K562 (cell line): ENCODE measurements around the gene COG4. TPM values are rescaled to one million over a fixed set of nuclear protein-coding genes. Genes with fewer than 3 reads are reported as not detected.
A peak's percentile ranks its signal among the peaks of the same experiment; 100 is the strongest.

Experiments
- ATAC-seq: fragments of 200-7000 bp; cut with Tn5 transposase; 3 replicates; pipeline ENCODE4 v1.9.1; 2020; ENCODE audit warnings: moderate library complexity
- BruUV-seq: library from RNA; stranded (reverse); fragments of 400-500 nt; replicated peaks from 2 replicates; lab custom pipeline; 2021; lab: Mats Ljungman, UMichigan
- CTCF ChIA-PET: fragments of 300-600 bp; formaldehyde crosslinking; extraction: SDS; loops from one replicate; lab custom pipeline; 2021; ENCODE audit warnings: low intra/inter-chr PET ratio; lab: Yijun Ruan, JAX
- POLR2A ChIA-PET: fragments of 300-600, 350-650 bp; sonication (Branson Sonifier 250); formaldehyde crosslinking; extraction: SDS; loops from one replicate; lab custom pipeline; 2021; ENCODE audit warnings: antibody characterized with exemption, inconsistent platforms; lab: Yijun Ruan, JAX
- DNase-seq, 4 experiments: peaks; one replicate each; pipeline versions ENCODE4 v3.0.0 to v3.0.0-alpha.2; 2011 to 2018; ENCODE audit warnings: low spot score in 3 of 4, mixed read lengths in 3 of 4; ENCODE audit errors: extremely low read depth in 1 of 4
- FAIRE-seq: peaks from 2 replicates; lab custom pipeline; 2011; peaks lifted over from hg19 to GRCh38; lab: Jason Lieb, UNC
- H2AFZ ChIP-seq: 2 replicates; pipeline ENCODE4 v1.6.0; 2011; ENCODE audit warnings: low read depth, low read length, control low read depth, inconsistent platforms
- H3K27ac ChIP-seq: fragments of 200-600 bp; 3 replicates; pipeline ENCODE4 v1.8.0; 2011; ENCODE audit warnings: low read depth, mild to moderate bottlenecking, control low read depth, inconsistent platforms, low read length, moderate library complexity, mixed read lengths; ENCODE audit errors: extremely low read depth
- H3K27me3 ChIP-seq, 2 experiments: fragments of 300-600 bp in 1 of 2; 2 replicates in 1 of 2; 3 replicates in 1 of 2; pipeline versions ENCODE4 v1.6.0 to v1.8.0; 2011; ENCODE audit warnings: inconsistent platforms in 2 of 2, low read length in 2 of 2, mild to moderate bottlenecking in 1 of 2, mixed read lengths in 1 of 2, moderate library complexity in 1 of 2; ENCODE audit not compliant: control insufficient read depth in 2 of 2, insufficient read depth in 2 of 2
- H3K36me3 ChIP-seq: fragments of 300-600 bp; 3 replicates; pipeline ENCODE4 v1.8.0; 2011; ENCODE audit warnings: mild to moderate bottlenecking, low read length, inconsistent platforms; ENCODE audit not compliant: control insufficient read depth, insufficient read depth
- H3K4me1 ChIP-seq, 2 experiments: fragments of 200-600 bp in 1 of 2; replicated peaks in 1 of 2; 2 replicates in 1 of 2; 3 replicates in 1 of 2; pipeline versions ENCODE4 v1.5.1 to v1.8.0; 2011; ENCODE audit warnings: inconsistent platforms in 2 of 2, low read length in 2 of 2, mild to moderate bottlenecking in 1 of 2, mixed read lengths in 1 of 2, moderate library complexity in 1 of 2; ENCODE audit not compliant: control insufficient read depth in 2 of 2, insufficient read depth in 2 of 2
- H3K4me2 ChIP-seq: 2 replicates; pipeline ENCODE4 v1.6.1; 2011; ENCODE audit warnings: low read length, control low read depth, inconsistent platforms, mixed read lengths; ENCODE audit not compliant: insufficient read depth
- H3K4me3 ChIP-seq: fragments of 200-600 bp; sonication (generic), shearing (Covaris generic); 2 replicates; pipeline ENCODE4 v1.5.1; 2016; ENCODE audit warnings: control low read depth, inconsistent platforms
- H3K79me2 ChIP-seq: fragments of 200-600 bp; 3 replicates; pipeline ENCODE4 v1.8.0; 2011; ENCODE audit warnings: low read length, inconsistent platforms; ENCODE audit not compliant: control insufficient read depth, insufficient read depth
- H3K9ac ChIP-seq, 2 experiments: 2 replicates each; pipeline versions ENCODE4 v1.6.0 to v1.6.1; 2011; ENCODE audit warnings: low read depth in 2 of 2, low read length in 2 of 2, control low read depth in 1 of 2, inconsistent platforms in 1 of 2, mild to moderate bottlenecking in 1 of 2, mixed read lengths in 1 of 2; ENCODE audit not compliant: insufficient read depth in 1 of 2
- H3K9me1 ChIP-seq: one replicate; pipeline ENCODE4 v1.6.0; 2011; ENCODE audit warnings: inconsistent platforms, mild to moderate bottlenecking, low read length, moderate library complexity; ENCODE audit not compliant: control insufficient read depth, insufficient read depth
- H3K9me3 ChIP-seq: replicated peaks from 2 replicates; pipeline ENCODE4 v1.5.1; 2011; ENCODE audit warnings: low read depth, low read length, inconsistent platforms; ENCODE audit not compliant: control insufficient read depth, insufficient read depth
- H4K20me1 ChIP-seq: replicated peaks from 2 replicates; pipeline ENCODE4 v1.6.1; 2011; ENCODE audit warnings: low read length, inconsistent platforms, mixed read lengths; ENCODE audit not compliant: control insufficient read depth, insufficient read depth
- POLR3A ChIP-seq: IDR thresholded peaks from 2 replicates; pipeline ENCODE4 v1.6.1; 2011; ENCODE audit warnings: borderline replicate concordance, mild to moderate bottlenecking, moderate library complexity; ENCODE audit not compliant: insufficient read length, insufficient read depth; ENCODE audit errors: extremely low read depth
- PRMT5 ChIP-seq: sonication (generic); formaldehyde crosslinking; IDR thresholded peaks from 2 replicates; pipeline ENCODE4 v1.5.0; 2020; ENCODE audit warnings: missing genetic modification reagents
- RBBP5 ChIP-seq: fragments of 200-600 bp; sonication (generic); IDR thresholded peaks from 2 replicates; pipeline ENCODE4 v1.6.1; 2012; ENCODE audit warnings: borderline replicate concordance, mild to moderate bottlenecking, low read length, control low read depth, inconsistent platforms; ENCODE audit not compliant: insufficient read depth, poor library complexity, severe bottlenecking
- SMARCB1 ChIP-seq: IDR thresholded peaks from 2 replicates; pipeline ENCODE4 v1.6.1; 2011; ENCODE audit warnings: improper control_type of control experiment, low read depth; ENCODE audit not compliant: insufficient read length
- SOX6 ChIP-seq: fragments of 450-650 bp; IDR thresholded peaks from 2 replicates; pipeline ENCODE4 v1.6.1; 2014; ENCODE audit warnings: mild to moderate bottlenecking
- SREBF2 ChIP-seq: sonication (generic); formaldehyde crosslinking; IDR thresholded peaks from 2 replicates; pipeline ENCODE4 v1.4.0; 2020; ENCODE audit warnings: mild to moderate bottlenecking, missing genetic modification reagents
- SRSF1 ChIP-seq: fragments of 200-400 bp; formaldehyde crosslinking; IDR thresholded peaks from 2 replicates; pipeline ENCODE4 v1.6.1; 2017; ENCODE audit warnings: mild to moderate bottlenecking, low read depth, low read length, moderate library complexity
- ZBTB7A ChIP-seq: IDR thresholded peaks from 2 replicates; pipeline ENCODE4 v1.6.1; 2011; ENCODE audit warnings: low read depth, mild to moderate bottlenecking, low read length, moderate library complexity, borderline replicate concordance; ENCODE audit not compliant: control insufficient read depth
- ZNF263 ChIP-seq: sonication (generic); formaldehyde crosslinking; IDR thresholded peaks from 2 replicates; pipeline ENCODE4 v1.8.0; 2022; ENCODE audit warnings: mild to moderate bottlenecking, missing genetic modification reagents, borderline replicate concordance
- ZNF354B ChIP-seq: fragments of 250-450 bp; sonication (Bioruptor Pico); IDR thresholded peaks from 2 replicates; pipeline ENCODE4 v1.4.0; 2020
- WGBS: fragments of 100-300 bp; shearing (Covaris generic); methylation state at CpG from one replicate; pipeline ENCODE4 v1.1.6; 2016; ENCODE audit warnings: low coverage, mixed read lengths; ENCODE audit not compliant: insufficient coverage; ENCODE audit errors: missing lambda C conversion rate; 5-methylcytosine and 5-hydroxymethylcytosine counted together
- in situ Hi-C: fragments of 300-500 bp; cut with MboI; formaldehyde crosslinking; loops from 4 replicates; pipeline ENCODE4 v1.15.0; 2018; ENCODE audit warnings: inconsistent platforms, mixed read lengths
- intact Hi-C: fragments of 100-400 bp; cut with micrococcal nuclease; formaldehyde crosslinking; loops from 2 replicates; pipeline ENCODE4 v1.14.2; 2022
- polyA plus RNA-seq, 8 experiments: library from polyadenylated mRNA; depleted of rRNA in 4 of 8; stranded (reverse) in 5 of 8; unstranded in 3 of 8; fragments of >200 nt; fragmentation: Nextera tagmentation in 2 of 8; fragmentation: Illumina TruSeq in 1 of 8; extraction: Ambion mirVana in 2 of 8; extraction: Trizol in 1 of 8; gene quantifications; 2 replicates each; pipeline versions ENCODE4 v1.2.1 to v1.2.3, GENCODE V29; 2011 to 2014; ENCODE audit warnings: inconsistent platforms in 1 of 8, missing spikeins in 1 of 8
- total RNA-seq, 7 experiments: library from RNA; depleted of rRNA in 6 of 7; stranded (reverse); fragments of >200 nt in 6 of 7; fragmentation: Illumina TruSeq in 2 of 7; extraction: Trizol in 2 of 7; gene quantifications; 2 replicates each; pipeline versions ENCODE4 v1.2.1 to v1.2.3, GENCODE V29; 2011 to 2021; ENCODE audit warnings: low replicate concordance in 1 of 7
- TF ChIP-seq, protein P1 (sequence below): fragments of 450-650 bp; conservative IDR thresholded peaks from 2 replicates; pipeline ENCODE4 v1.6.1; 2016; ENCODE audit warnings: missing genetic modification characterization, low read depth, mild to moderate bottlenecking, control low read depth, missing compliant biosample characterization
- TF ChIP-seq, protein P2 (sequence below): sonication (generic); formaldehyde crosslinking; IDR thresholded peaks from 2 replicates; pipeline ENCODE4 v1.8.0; 2022; ENCODE audit warnings: mild to moderate bottlenecking, missing genetic modification reagents

Gene COG4
- total and polyA plus RNA-seq, 9 of the 15 experiments (the other 6 are each of a cell fraction or from before 2014, with no cell fraction given) = 13.7 to 73.9 (median 44.2) TPM

DNA sequence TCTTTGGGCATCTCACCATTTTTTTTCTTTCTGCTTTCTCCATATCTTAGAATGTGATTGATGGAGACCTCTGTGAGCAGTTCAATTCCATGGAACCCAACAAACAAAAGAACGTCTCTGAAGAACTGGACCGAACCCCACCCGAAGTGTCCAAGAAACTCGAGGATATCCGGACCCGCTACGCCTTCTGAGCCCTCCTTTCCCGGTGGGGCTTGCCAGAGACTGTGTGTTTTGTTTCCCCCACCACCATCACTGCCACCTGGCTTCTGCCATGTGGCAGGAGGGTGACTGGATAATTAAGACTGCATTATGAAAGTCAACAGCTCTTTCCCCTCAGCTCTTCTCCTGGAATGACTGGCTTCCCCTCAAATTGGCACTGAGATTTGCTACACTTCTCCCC is 48.3 kb upstream of the COG4 start:
- Histone ChIP-seq H3K27ac (no peak overlapping the region), H3K4me1 (no peaks in the 10 kb centered on the region; a peak in 1 of 5 replicates), H3K9ac (no peak overlapping the region), H3K4me2 (no peak overlapping the region), H3K79me2 (no peaks in the 10 kb centered on the region), H2AFZ (no peak overlapping the region), H3K36me3 (peaks cover 82% of the 10 kb centered on the region), H3K4me3 (no peak overlapping the region), H3K9me3 (no peaks in the 10 kb centered on the region), H3K27me3 (no peaks in the 10 kb centered on the region), H4K20me1 (peaks cover 24% of the 10 kb centered on the region), H3K9me1 (no peaks in the 10 kb centered on the region)
- in situ Hi-C loops = no loop called here
- 95% methylated on average over 8 of the region's 8 CpGs for WGBS
- ATAC-seq (no peak), DNase-seq (no peak), FAIRE-seq (no peak)
- intact Hi-C loops = loop anchor here (5.0 kb wide), 1 partner anchor 34 kb away; no protein-coding TSS in a partner anchor
- ChIA-PET POLR2A (interaction anchor here (1.1 kb wide), 1 partner anchor 13 kb away, joined by 3 read pairs; no protein-coding TSS in a partner anchor), CTCF (no interaction called here)
- TSS peak; percentile 23 for BruUV-seq
- TF ChIP-seq SREBF2 (CRISPR knock-in tag) (no peak), POLR3A (no peak), SRSF1 (no peak), SMARCB1 (no peak), ZBTB7A (no peak), SOX6 (no peak), PRMT5 (CRISPR knock-in tag) (no peak), ZNF354B (CRISPR knock-in tag) (no peak), ZNF263 (CRISPR knock-in tag) (no peak), RBBP5 (no peak)
- TF ChIP-seq, protein P1, sequence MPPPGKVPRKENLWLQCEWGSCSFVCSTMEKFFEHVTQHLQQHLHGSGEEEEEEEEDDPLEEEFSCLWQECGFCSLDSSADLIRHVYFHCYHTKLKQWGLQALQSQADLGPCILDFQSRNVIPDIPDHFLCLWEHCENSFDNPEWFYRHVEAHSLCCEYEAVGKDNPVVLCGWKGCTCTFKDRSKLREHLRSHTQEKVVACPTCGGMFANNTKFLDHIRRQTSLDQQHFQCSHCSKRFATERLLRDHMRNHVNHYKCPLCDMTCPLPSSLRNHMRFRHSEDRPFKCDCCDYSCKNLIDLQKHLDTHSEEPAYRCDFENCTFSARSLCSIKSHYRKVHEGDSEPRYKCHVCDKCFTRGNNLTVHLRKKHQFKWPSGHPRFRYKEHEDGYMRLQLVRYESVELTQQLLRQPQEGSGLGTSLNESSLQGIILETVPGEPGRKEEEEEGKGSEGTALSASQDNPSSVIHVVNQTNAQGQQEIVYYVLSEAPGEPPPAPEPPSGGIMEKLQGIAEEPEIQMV (tag) = no peak
- TF ChIP-seq, protein P2, sequence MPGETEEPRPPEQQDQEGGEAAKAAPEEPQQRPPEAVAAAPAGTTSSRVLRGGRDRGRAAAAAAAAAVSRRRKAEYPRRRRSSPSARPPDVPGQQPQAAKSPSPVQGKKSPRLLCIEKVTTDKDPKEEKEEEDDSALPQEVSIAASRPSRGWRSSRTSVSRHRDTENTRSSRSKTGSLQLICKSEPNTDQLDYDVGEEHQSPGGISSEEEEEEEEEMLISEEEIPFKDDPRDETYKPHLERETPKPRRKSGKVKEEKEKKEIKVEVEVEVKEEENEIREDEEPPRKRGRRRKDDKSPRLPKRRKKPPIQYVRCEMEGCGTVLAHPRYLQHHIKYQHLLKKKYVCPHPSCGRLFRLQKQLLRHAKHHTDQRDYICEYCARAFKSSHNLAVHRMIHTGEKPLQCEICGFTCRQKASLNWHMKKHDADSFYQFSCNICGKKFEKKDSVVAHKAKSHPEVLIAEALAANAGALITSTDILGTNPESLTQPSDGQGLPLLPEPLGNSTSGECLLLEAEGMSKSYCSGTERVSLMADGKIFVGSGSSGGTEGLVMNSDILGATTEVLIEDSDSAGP (CRISPR knock-in tag) = no peak
